ENCODE results near the gene RBM4.

RBM4 gene

DNA sequence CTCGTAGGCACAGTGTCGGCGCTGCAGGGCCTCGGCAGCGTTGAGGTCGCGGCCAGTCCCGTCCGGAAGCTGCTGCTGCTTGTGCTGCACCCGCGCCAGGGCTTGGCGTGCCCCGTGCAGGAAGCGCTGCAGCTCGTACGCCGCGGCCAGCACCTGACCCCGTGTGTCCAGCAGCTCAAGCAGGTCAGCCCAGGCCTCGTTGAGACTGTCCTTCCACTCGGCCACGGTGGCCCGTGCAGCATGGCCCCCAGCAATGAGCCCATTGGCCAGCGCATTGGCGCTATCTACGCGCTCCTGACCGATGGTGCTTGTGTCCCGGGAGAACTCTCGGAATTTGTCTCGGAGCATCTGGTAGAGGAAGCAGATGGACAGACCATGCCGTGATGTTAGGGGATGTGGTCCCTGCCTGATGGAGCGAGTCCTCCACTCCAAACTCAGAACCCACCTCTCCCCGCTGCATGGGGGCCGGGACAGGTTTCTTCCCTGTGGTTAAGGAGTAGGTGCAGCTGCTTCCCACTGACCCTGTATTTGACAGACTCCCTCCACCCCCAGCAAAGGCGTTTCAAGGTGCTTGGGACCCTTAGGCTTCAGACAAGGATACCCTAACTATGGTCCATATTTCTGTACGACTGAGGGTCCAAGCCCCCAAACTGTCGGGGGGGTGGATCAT is 52.9 kb downstream of the RBM4 start:
- Histone ChIP-seq H3K4me1 (ENCODE audit: control insufficient read depth, insufficient read depth, low read length, unreplicated experiment) (no peaks in the 10 kb centered on the region), H2AFZ (ENCODE audit: low read length, unreplicated experiment) (no peak overlapping the region), H3K27me3 (ENCODE audit: insufficient read depth, low read length) (no peaks in the 10 kb centered on the region), H3K4me3 (ENCODE audit: low read depth, low read length) (no peak overlapping the region), H3K36me3 (ENCODE audit: insufficient read depth, low read length) (no peaks in the 10 kb centered on the region), H3K79me2 (ENCODE audit: control insufficient read depth, insufficient read depth, low read length, unreplicated experiment) (no peaks in the 10 kb centered on the region), H3K27ac (ENCODE audit: low read depth, low read length) (no peak overlapping the region)

DNA sequence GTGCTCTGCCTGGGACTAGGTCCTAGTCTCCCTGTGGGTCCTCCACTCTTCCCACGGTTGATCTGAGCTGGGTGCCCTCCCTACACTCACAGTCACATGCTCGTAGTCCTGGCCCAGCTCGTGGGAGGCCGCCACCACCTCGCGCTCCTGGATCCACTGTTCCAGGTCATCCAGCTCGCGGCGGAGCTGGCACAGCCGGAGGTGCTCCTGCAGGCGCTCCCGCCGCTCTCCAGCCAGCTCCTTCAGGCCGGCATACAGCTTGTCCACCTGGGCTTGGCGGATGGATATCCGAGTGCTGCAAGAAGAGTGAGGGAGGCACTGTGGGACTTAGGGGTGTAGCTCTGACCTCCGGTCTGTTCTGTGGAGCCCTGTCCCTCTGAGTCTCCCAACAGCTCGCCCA is 53.9 kb downstream of the RBM4 start:
- no peaks in the 10 kb centered on the region for H3K36me3 ChIP-seq (ENCODE audit: insufficient read depth, low read length)

DNA sequence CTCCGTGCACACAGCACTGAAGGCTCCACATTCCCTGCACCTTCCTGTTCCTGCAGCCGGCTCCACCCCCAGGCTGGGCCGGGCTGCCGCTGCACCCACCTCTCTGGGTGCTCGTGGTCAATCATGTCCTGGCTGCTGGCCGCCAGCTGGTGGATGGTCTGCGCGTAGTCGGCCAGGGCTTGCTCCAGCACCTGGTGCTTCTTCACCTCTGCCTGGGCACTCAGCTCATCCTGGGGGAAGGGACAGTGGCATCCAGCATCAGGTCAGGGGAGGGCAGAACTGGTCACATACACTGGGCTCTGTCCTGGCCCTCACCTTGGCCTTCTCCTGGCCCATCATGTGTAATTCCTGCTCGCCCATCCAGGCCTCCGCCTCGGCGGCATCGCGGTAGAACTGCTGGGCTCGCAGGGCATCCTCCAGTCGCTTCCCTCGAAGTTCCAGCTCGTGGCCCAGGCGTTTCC is 54.4 kb downstream of the RBM4 start:
- no peaks in the 10 kb centered on the region for H3K4me1 ChIP-seq (ENCODE audit: control insufficient read depth, insufficient read depth, low read length, unreplicated experiment)
- no peaks in the 10 kb centered on the region for H3K36me3 ChIP-seq (ENCODE audit: insufficient read depth, low read length)
- H3K27ac ChIP-seq (ENCODE audit: low read depth, low read length), result no peak overlapping the region
- H2AFZ ChIP-seq (ENCODE audit: low read length, unreplicated experiment), result no peak overlapping the region
- H3K27me3 ChIP-seq (ENCODE audit: insufficient read depth, low read length), result no peaks in the 10 kb centered on the region
- H3K79me2 ChIP-seq (ENCODE audit: control insufficient read depth, insufficient read depth, low read length, unreplicated experiment), result no peaks in the 10 kb centered on the region
- H3K4me3 ChIP-seq (ENCODE audit: low read depth, low read length), result no peak overlapping the region

More for the DNA sequence above, 53.9 kb downstream of the RBM4 start:
- Histone ChIP-seq H2AFZ (ENCODE audit: low read length, unreplicated experiment) (no peak overlapping the region), H3K4me1 (ENCODE audit: control insufficient read depth, insufficient read depth, low read length, unreplicated experiment) (no peaks in the 10 kb centered on the region), H3K4me3 (ENCODE audit: low read depth, low read length) (no peak overlapping the region), H3K27me3 (ENCODE audit: insufficient read depth, low read length) (no peaks in the 10 kb centered on the region), H3K79me2 (ENCODE audit: control insufficient read depth, insufficient read depth, low read length, unreplicated experiment) (no peaks in the 10 kb centered on the region), H3K27ac (ENCODE audit: low read depth, low read length) (no peak overlapping the region)

DNA sequence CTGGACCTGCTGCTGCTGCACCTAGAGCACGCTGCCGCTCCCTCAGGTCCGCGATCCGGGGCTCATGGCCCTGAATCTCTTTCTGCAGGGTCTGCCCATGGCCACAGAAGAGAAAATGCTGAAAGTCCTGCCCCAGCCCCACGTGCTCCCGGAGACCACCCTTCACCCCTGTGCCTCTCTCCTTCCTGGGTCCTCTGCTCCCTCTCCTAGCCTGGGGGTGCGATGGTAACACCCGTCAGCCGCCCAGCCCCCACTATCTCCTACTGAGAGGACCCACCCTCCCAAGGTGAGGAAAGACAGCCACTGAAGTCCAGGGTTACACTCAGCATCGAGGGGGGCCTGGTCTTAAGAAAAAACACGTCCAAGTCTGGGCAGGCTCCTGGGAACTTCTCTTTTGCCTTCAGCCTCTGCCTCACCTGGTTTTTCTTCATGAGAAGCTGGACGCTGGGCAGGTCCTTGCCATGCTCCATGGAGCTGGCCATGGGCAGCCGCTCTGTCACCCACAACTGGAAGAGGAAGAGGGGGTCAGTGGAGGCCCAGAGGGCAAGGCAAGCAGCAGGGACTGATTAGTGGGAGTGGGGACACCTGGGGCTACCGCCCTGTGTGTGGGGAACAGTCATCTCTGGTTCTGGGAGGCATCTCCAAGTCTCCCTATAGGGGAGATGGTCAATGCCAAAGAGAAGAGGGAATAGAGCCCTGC is 55.0 kb downstream of the RBM4 start:
- Histone ChIP-seq H3K4me1 (ENCODE audit: control insufficient read depth, insufficient read depth, low read length, unreplicated experiment) (no peaks in the 10 kb centered on the region), H3K79me2 (ENCODE audit: control insufficient read depth, insufficient read depth, low read length, unreplicated experiment) (no peaks in the 10 kb centered on the region), H3K27me3 (ENCODE audit: insufficient read depth, low read length) (no peaks in the 10 kb centered on the region), H3K36me3 (ENCODE audit: insufficient read depth, low read length) (no peaks in the 10 kb centered on the region), H3K4me3 (ENCODE audit: low read depth, low read length) (no peak overlapping the region), H2AFZ (ENCODE audit: low read length, unreplicated experiment) (no peak overlapping the region), H3K27ac (ENCODE audit: low read depth, low read length) (no peak overlapping the region)

DNA sequence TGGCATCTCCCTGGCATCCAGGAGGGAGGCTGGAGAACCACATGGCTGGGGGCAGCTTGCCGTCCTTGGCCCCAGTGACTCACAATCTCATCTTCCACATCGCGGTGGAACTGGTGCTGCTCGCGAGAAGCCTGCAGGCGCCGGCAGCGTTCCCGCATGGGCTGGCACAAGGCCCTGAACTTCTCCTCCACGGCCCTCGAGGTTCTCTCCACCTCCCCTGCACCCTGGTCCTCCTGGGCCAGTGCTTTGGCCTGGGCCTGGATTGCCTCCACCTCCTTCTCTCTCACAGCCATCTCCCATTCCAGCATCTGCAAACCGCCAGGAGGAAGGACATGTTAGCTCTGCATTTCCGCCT is 55.5 kb downstream of the RBM4 start:
- Histone ChIP-seq H3K27me3 (ENCODE audit: insufficient read depth, low read length) (no peaks in the 10 kb centered on the region), H3K36me3 (ENCODE audit: insufficient read depth, low read length) (no peaks in the 10 kb centered on the region), H3K79me2 (ENCODE audit: control insufficient read depth, insufficient read depth, low read length, unreplicated experiment) (no peaks in the 10 kb centered on the region), H3K4me1 (ENCODE audit: control insufficient read depth, insufficient read depth, low read length, unreplicated experiment) (no peaks in the 10 kb centered on the region), H3K27ac (ENCODE audit: low read depth, low read length) (no peak overlapping the region), H3K4me3 (ENCODE audit: low read depth, low read length) (no peak overlapping the region), H2AFZ (ENCODE audit: low read length, unreplicated experiment) (no peak overlapping the region)

DNA sequence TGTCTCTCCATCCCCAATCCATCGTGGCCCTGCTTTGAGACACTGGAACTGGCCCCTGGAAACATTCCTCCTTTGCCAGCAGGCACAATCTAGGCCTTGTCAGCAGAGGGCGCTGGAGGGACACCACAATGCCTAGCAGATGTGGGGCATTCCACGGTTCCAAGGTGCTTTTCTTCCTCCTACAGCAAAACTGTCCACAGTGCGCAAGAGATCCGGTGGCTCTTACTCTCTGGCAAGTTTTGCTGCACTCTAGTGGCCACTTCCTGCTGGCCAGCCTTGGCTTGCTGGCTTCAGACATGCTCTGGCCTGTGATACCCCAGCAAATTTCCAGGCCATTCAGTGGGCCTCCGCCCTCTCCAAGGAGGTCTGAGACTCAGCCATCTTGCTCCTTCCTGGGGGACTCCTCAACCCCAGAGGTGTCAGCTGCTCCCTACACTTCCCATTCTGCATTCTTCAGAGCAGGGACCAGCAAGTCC is 56.3 kb downstream of the RBM4 start:
- H3K4me3 ChIP-seq (ENCODE audit: low read depth, low read length), result no peak overlapping the region
- no peaks in the 10 kb centered on the region for H3K36me3 ChIP-seq (ENCODE audit: insufficient read depth, low read length)
- H3K27ac ChIP-seq (ENCODE audit: low read depth, low read length), result no peak overlapping the region
- H2AFZ ChIP-seq (ENCODE audit: low read length, unreplicated experiment), result peak overlapping the region; percentile 1
- H3K27me3 ChIP-seq (ENCODE audit: insufficient read depth, low read length), result no peaks in the 10 kb centered on the region
- H3K4me1 ChIP-seq (ENCODE audit: control insufficient read depth, insufficient read depth, low read length, unreplicated experiment), result no peaks in the 10 kb centered on the region
- H3K79me2 ChIP-seq (ENCODE audit: control insufficient read depth, insufficient read depth, low read length, unreplicated experiment), result no peaks in the 10 kb centered on the region

Measured in ACC112 (cell line).